HG02943 (cell line): ENCODE results near the gene LRRC45.

Experiments used
- ATAC-seq: cut with Tn5 transposase; IDR thresholded peaks from one replicate; pipeline ENCODE4 v1.9.1; 2021; ENCODE audit warnings: mild to moderate bottlenecking, low read depth, moderate library complexity; ENCODE audit not compliant: unreplicated experiment

LRRC45 gene

DNA sequence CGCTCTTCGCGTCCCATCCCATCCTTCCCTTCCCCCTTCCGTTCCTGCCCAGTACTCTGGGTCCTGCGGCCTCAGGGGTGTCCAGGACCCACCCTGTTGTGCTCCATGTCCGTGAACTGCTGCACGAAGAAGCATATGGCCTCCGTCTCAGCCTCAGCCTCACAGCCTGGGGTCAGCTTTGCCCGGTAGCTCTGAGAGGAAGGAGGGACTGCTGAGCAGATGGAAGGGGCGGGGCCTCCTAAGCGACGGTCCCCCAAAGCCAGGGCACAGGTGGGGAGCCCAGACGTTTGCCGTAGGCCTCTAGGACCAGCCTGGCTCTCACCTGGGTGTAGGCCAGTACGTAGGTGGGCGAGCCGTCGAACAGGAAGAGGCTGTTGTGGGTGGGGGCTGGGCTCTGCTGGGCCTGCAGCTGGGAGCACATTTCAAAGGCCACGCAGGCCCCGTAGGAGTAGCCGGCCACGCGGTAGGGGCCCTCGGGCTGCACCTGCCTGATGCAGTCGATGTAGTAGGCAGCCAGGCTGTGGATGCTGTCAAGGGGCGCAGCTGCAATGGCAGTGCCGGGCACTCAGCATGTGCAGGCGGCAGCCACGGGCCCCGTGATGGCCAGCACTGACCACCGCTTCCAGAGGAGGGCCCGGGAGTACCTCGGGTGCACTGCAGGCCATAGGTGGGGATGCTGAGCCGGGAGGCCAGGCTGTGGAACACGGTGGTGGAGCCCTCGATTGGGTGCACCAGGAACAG, 57.1 kb downstream of the LRRC45 start:
- no peak for ATAC-seq
